Measurements from ENCODE around the gene INTS14.
"Not testable (repeated sequence)": the region's sequence is repeated elsewhere in the genome, so short reads cannot be mapped to it uniquely, and the experiment has no call there.

Gene INTS14

DNA sequence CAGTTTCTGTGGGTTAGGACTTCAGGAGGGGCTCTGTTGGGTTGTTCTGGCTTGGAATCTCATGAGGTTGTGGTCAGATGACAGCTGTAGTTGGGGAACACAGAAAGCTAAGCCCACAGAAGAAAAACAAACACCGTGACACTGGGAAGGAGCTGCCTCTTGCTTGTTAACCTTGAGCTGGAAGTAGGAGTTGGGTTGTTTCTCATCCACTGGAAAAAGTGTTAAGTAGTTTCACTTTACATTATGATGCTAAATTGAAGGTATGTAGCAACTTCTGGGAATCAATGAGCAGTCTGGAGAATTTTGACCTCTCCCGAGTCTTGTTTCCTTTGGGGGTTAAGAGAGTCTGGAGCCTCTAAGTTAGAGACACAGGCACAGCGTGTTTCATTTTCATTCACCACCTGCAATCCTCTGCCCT lies 60.2 kb downstream of the INTS14 start:
- no peak for TF ChIP-seq ZFX (IDR thresholded peaks at IDR 0.05; ENCODE audit: borderline replicate concordance)
- TF ChIP-seq, protein P1, sequence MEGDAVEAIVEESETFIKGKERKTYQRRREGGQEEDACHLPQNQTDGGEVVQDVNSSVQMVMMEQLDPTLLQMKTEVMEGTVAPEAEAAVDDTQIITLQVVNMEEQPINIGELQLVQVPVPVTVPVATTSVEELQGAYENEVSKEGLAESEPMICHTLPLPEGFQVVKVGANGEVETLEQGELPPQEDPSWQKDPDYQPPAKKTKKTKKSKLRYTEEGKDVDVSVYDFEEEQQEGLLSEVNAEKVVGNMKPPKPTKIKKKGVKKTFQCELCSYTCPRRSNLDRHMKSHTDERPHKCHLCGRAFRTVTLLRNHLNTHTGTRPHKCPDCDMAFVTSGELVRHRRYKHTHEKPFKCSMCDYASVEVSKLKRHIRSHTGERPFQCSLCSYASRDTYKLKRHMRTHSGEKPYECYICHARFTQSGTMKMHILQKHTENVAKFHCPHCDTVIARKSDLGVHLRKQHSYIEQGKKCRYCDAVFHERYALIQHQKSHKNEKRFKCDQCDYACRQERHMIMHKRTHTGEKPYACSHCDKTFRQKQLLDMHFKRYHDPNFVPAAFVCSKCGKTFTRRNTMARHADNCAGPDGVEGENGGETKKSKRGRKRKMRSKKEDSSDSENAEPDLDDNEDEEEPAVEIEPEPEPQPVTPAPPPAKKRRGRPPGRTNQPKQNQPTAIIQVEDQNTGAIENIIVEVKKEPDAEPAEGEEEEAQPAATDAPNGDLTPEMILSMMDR (IDR thresholded peaks at IDR 0.05): no peak
- H3K27ac ChIP-seq: no peak overlapping the region

DNA sequence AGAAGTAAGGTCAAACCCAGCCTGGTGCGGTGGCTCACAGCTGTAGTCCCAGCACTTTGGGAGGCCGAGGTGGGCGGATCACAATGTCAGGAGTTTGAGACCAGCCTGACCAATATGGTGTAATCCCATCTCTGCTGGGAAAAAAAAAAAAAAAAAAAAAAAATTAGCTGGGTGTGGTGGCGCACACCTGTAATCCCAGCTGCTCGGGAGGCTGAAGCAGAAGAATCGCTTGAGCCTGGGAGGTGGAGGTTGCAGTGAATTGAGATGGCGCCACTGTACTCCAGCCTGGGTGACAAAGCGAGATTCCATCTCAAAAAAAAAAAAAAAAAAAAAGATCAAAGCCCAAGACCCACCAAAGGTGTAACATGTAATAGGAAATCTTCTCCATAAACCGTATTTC lies 61.6 kb downstream of the INTS14 start:
- not testable (repeated sequence) for H3K27ac ChIP-seq

DNA sequence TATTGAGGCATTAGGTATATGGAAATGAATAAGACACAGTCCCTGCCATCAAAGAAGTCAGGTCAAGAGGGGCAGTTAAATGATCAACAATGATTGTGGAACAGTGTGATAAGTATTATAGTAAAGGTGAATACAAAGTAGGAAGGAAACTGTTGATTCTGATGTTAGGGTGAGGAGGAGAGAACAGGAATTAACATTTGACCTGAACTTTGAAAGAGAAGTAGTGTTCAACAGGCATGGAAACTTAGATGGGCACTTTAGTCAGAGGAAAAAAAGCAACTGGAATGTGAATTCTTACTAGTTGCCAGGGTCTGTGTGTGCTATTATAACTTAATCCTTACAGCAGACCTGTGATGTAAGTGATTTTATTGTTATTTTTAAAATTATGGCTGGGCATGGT lies 63.1 kb downstream of the INTS14 start:
- H3K27ac ChIP-seq: no peak overlapping the region
- no peak for TF ChIP-seq ZFX (IDR thresholded peaks at IDR 0.05; ENCODE audit: borderline replicate concordance)
- TF ChIP-seq, protein P1 (IDR thresholded peaks at IDR 0.05): no peak

DNA sequence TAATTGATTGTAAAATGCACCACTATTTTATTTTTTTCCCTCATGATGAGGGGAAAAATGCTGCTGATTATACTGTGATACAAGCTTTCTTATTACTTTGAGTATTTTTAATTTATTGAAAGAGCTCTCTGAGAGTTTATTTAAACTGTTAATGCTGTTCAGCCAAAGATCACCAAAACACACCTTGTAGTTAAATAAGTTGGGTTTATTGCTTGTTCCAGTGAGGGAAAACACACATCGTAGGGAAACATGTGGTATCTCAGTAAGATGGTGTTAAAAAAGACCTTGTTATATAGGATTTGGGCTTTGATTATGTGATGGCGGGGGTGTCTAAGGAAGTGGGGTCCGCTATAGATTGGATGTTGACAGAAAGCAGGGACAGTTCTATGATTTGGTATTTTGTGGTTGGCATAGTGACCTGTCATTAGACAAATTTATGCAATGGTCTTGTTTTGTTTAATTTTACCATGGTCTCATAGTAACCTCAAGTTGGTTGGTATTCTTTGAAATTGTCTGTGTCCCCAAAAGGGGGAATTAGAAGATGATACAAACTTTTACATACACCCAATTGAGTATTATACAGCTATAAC lies 69.6 kb downstream of the INTS14 start:
- TF ChIP-seq ZFX (IDR thresholded peaks at IDR 0.05; ENCODE audit: borderline replicate concordance): no peak
- TF ChIP-seq, protein P1 (IDR thresholded peaks at IDR 0.05): no peak
- H3K27ac ChIP-seq: no peak overlapping the region

DNA sequence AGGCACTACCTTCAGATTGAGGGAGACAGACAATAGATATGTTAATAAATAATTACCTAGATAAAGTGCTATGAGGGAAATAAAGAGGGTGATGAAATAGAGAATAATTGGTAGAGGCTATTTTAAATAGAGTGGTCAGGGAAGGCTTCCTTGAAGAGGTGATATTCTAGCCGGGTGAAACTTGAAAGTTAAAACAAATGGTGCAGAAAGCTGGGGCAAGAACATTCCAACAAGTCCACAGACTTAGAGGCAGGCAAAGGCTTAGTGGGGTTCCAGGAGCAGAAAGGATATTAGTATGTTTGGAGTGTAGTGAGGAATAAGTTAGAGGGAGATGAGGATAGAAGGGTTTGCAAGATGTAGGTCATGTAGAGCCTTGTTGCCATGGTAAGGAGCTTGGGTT lies 70.6 kb downstream of the INTS14 start:
- no peak overlapping the region for H3K27ac ChIP-seq
- no peak for TF ChIP-seq ZFX (IDR thresholded peaks at IDR 0.05; ENCODE audit: borderline replicate concordance)
- TF ChIP-seq, protein P1 (IDR thresholded peaks at IDR 0.05): no peak

DNA sequence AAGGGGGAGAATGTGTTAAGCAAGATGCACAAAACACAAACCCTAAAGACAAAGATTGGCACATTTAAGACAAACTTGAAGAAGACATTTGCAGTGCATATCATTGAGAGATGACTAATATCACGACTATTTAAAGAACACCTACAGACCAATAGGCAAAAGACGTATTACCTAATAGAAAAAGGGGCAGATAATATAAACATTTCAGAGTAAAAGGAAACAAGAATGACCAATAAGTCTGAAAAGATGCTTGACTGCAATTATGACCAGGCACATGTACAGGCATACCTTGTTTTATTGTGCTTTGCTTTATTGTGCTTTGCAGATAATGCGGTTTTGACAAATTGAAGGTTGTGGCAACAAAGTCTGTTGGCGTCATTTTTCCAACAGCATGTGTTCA lies 75.7 kb downstream of the INTS14 start:
- TF ChIP-seq, protein P1 (IDR thresholded peaks at IDR 0.05): no peak
- TF ChIP-seq ZFX (IDR thresholded peaks at IDR 0.05; ENCODE audit: borderline replicate concordance): no peak
- peak overlapping the region; percentile 78 for H3K27ac ChIP-seq

DNA sequence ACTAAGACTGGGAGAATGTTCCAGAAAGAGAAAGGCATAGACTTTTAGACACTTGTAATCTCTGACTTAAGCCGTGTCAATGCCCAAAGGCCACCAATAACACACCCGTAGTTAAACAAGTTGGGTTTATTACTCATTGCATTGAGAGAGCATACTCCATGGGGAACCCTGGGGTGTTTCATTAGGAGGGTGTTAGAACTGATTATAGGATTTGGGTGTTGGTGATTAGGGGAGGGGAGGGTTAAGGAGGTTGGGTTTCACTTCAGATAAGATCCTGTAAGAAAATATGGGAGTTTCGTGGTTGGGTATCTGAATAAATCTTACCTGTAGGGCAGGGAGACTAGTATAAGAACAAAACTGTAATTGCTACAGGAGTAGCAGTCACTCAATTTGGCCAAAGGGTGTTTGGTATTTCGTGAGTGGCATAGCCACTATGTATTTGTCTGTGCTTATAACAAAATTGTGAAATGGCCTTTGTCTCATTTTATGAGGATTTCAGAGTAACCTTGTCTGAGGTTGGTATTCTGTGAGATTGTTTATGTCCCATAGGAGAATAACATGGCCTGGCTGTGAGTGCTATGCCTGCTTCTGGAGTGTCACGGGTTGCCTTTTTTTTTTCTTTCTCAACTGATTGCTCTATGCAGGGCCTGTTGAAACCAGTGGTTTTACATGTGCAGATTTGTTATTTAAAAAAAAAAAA lies 77.7 kb downstream of the INTS14 start:
- H3K27ac ChIP-seq: peak overlapping the region; percentile 78
- TF ChIP-seq, protein P1 (IDR thresholded peaks at IDR 0.05): no peak
- no peak for TF ChIP-seq ZFX (IDR thresholded peaks at IDR 0.05; ENCODE audit: borderline replicate concordance)

DNA sequence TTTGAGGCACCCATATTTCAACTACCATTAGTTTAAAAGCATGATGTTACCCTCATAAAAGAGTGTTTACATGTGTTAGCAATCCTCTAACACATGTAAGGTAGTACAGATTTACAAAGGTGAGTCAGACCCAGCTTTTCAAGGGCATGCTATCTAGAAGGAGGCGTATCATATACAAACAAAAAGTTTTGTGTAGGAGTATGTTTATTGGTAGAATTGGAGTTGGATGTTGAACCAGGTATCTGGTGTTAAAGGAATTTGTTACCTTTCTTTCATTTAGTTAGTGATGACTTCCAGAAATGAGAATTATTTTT lies 78.2 kb downstream of the INTS14 start:
- H3K27ac ChIP-seq: peak overlapping the region; percentile 78
- TF ChIP-seq, protein P1 (IDR thresholded peaks at IDR 0.05): no peak
- no peak for TF ChIP-seq ZFX (IDR thresholded peaks at IDR 0.05; ENCODE audit: borderline replicate concordance)

Measured in 22Rv1 (cell line).